Measurements from ENCODE around the gene MAGI2.
"Not testable (repeated sequence)": the region's sequence is repeated elsewhere in the genome, so short reads cannot be mapped to it uniquely, and the experiment has no call there.

Gene MAGI2

GRCh38 chr7:78607099-78607498 lies 846.4 kb downstream of the MAGI2 start:
- no peak for DNase-seq

- no peak for DNase-seq
Measured at GRCh38 chr7:78605119-78605518, 848.3 kb downstream of the MAGI2 start.

GRCh38 chr7:78601728-78602127 lies 851.7 kb downstream of the MAGI2 start:
- no peak for DNase-seq

- no peak for DNase-seq
Measured at GRCh38 chr7:78594156-78594555, 859.3 kb downstream of the MAGI2 start.

GRCh38 chr7:78588393-78588792 lies 865.1 kb downstream of the MAGI2 start:
- DNase-seq = no peak

GRCh38 chr7:78587443-78588044 lies 865.9 kb downstream of the MAGI2 start:
- DNase-seq = no peak

- no peak for DNase-seq
Measured at GRCh38 chr7:78585980-78586379, 867.5 kb downstream of the MAGI2 start.

GRCh38 chr7:78578686-78579085 lies 874.8 kb downstream of the MAGI2 start:
- DNase-seq = no peak

GRCh38 chr7:78577174-78577952 lies 876.1 kb downstream of the MAGI2 start:
- DNase-seq = not testable (repeated sequence)

- no peak for DNase-seq
Measured at GRCh38 chr7:78576236-78576635, 877.2 kb downstream of the MAGI2 start.

GRCh38 chr7:78571292-78571691 lies 882.2 kb downstream of the MAGI2 start:
- no peak for DNase-seq

GRCh38 chr7:78568690-78569089 lies 884.8 kb downstream of the MAGI2 start:
- DNase-seq = no peak

- no peak for DNase-seq
Measured at GRCh38 chr7:78567836-78568235, 885.6 kb downstream of the MAGI2 start.

GRCh38 chr7:78565784-78566183 lies 887.7 kb downstream of the MAGI2 start:
- no peak for DNase-seq

GRCh38 chr7:78563191-78563590 lies 890.3 kb downstream of the MAGI2 start:
- DNase-seq = no peak

- DNase-seq = no peak
Measured at GRCh38 chr7:78562191-78562590, 891.3 kb downstream of the MAGI2 start.

- no peak for DNase-seq
Measured at GRCh38 chr7:78558566-78558965, 894.9 kb downstream of the MAGI2 start.

GRCh38 chr7:78543976-78544375 lies 909.5 kb downstream of the MAGI2 start:
- DNase-seq = no peak

- no peak for DNase-seq
Measured at GRCh38 chr7:78542981-78543380, 910.5 kb downstream of the MAGI2 start.

- DNase-seq = no peak
Measured at GRCh38 chr7:78542541-78542940, 910.9 kb downstream of the MAGI2 start.

- DNase-seq = no peak
Measured at GRCh38 chr7:78539825-78540224, 913.6 kb downstream of the MAGI2 start.

- DNase-seq = no peak
Measured at GRCh38 chr7:78535655-78536054, 917.8 kb downstream of the MAGI2 start.

GRCh38 chr7:78530351-78530750 lies 923.1 kb downstream of the MAGI2 start:
- DNase-seq = no peak

GRCh38 chr7:78529392-78529791 lies 924.1 kb downstream of the MAGI2 start:
- DNase-seq = no peak

- no peak for DNase-seq
Measured at GRCh38 chr7:78528964-78529363, 924.5 kb downstream of the MAGI2 start.

Measured in central memory CD4-positive, alpha-beta T cell (primary cell).